GM04503 (cell line): Measurements from ENCODE around the gene RASSF5.

ENCODE experiments used
- DNase-seq: peaks from one replicate; pipeline ENCODE4 v3.0.0-alpha.2; 2012; ENCODE audit warnings: low read depth

The RASSF5 gene

GRCh38 chr1:206517784-206518183, 10.5 kb downstream of the RASSF5 start:
- no peak for DNase-seq

GRCh38 chr1:206518206-206518605, 10.9 kb downstream of the RASSF5 start:
- DNase-seq = no peak

GRCh38 chr1:206518743-206519142, 11.4 kb downstream of the RASSF5 start:
- no peak for DNase-seq

DNA sequence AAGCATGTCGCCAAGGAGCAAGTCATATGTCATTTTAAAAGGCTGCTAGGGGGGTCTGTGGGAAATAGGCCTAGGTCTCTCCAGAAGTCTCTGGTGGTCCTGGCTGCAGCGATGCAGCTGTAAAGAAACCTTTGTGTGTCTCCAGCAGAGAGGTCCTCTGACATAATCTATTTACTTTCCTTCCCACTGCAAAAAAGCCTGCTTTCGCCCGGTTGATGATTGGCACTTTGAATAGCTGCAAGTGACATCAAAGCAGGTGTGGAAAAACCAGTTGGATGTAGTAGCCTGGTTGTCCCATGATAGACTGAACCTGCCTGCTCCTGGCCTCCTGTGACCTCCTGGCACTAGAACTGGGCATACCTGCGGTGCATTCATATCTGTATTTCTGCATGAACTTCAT, 13.8 kb downstream of the RASSF5 start:
- DNase-seq = no peak

DNA sequence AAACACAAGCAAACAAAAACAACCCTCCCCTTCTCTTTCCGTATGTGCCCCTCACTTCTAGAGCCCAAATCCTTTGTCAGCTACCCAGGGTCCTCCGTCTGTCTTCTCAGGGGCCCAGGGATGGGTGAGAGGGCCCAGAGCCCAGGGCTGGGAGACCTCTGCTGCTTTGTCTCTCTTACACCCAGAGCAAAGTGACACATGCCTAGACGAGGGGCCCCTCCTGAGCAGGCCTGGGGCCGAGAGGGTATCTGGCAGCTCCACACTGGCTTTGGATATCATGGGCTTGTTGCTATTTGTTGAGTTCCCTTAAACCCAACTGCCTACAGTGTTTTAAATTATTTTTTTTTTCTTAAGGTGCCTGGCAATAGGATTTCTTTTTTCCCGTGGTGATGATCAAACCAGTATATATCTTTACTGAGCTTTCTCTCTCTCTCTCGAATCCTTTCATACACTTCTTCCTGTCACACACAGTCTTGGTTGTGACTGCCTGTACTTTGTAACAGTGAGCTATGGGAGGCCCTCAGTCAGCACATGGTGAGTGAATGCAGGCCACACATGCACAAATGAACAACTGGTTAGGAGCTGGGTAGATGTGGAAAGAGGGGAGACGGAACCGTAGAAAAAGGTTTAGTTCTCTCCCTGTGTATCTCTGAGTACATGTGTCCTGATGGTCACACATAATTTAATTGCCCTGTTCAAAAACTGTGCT, 14.5 kb downstream of the RASSF5 start:
- no peak for DNase-seq

- no peak for DNase-seq
Measured at GRCh38 chr1:206524739-206525364, 17.5 kb downstream of the RASSF5 start.

DNA sequence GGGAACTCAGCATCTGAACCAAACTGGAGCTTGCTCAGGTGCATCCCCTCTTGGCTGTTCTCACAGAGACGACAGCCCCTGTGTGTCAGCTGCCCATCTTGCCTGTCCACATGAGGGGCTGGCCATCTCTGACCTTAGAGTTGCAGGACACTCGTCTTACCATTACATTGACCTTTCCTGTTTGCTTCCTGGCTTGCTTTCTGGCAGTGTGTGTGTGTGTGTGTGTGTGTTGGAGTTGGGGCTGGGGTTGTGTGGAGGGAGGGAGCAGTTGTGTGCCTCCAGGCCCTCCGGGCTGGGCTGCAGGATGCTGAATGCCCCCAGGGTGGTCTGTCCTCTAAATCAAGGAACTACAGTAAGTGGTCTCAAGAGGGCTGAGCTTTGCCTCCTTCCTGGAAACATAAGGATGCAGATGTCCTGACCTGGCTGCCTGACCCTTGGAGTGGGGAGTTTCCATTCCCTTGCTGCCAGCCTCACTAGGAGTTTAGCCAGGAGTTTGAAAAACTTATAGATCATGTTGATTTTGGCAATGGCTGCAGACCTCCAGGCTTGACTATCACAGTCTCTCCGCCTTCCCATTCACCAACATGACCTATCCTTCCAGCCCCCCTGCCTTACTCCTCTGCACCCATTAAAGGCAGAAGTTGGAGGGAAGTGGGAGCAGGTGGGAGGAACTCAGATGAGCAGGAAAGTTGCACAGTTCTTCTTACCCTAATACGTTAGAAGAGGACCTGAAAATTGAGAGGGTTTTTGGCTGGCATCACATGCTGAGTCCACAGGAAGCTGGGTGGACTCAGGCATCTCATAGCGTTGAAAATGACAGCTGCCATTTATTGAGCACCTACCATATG, 19.0 kb downstream of the RASSF5 start:
- no peak for DNase-seq

DNA sequence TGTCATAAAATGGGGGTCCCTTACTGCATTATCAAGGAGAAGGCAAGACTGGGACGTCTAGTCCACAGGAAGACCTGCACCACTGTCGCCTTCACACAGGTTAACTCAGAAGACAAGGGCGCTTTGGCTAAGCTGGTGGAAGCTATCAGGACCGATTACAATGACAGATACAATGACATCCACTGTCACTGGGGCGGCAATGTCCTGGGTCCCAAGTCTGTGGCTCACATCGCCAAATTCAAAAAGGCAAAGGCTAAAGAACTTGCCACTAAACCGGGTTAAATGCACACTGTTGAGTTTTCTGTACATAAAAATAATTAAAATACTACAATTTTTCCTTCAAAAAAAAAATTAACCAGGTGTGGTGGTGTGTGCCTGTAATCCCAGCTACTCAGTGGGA, 22.1 kb downstream of the RASSF5 start:
- DNase-seq = no peak

GRCh38 chr1:206532368-206532767, 25.0 kb downstream of the RASSF5 start:
- no peak for DNase-seq

DNA sequence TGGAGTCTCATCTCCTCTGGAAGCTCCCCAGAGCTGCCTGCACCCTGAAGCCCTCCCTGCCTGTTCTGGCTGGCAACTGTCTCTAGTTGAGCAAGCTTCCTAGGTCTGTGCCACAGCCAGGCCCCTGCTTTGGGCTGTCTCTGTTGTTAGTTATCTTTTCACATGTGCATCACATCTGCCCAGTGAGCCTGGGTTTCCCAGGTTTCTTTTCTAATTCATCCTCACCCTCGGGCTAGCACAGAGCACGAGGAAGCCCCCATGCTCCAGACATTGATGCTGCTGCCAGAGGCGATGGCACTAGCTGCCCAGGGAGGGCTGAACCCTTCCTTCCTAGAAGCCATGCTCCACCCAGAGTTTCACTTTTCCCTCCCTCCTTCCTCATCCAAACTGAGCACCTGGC, 27.2 kb downstream of the RASSF5 start:
- no peak for DNase-seq

DNA sequence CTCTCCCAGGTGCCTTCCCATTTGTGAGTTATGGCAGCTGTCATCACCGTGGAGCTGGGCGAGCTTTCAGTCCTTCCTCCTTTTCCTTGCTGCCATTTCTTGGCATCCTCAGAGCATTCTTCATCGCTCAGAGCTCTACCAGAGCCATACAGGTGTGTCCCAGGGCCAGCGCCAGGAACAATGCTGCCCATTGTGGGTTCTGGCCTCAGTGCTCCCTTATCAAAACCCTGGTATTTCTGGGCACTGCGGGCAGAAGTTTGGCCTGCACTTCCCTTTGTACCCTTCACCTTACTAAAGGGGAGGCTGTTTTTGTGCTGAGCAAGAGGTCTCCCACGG, 28.5 kb downstream of the RASSF5 start:
- DNase-seq = no peak

- no peak for DNase-seq
Measured at GRCh38 chr1:206537141-206537540, 29.8 kb downstream of the RASSF5 start.

- no peak for DNase-seq
Measured at GRCh38 chr1:206538086-206538770, 30.9 kb downstream of the RASSF5 start.

DNA sequence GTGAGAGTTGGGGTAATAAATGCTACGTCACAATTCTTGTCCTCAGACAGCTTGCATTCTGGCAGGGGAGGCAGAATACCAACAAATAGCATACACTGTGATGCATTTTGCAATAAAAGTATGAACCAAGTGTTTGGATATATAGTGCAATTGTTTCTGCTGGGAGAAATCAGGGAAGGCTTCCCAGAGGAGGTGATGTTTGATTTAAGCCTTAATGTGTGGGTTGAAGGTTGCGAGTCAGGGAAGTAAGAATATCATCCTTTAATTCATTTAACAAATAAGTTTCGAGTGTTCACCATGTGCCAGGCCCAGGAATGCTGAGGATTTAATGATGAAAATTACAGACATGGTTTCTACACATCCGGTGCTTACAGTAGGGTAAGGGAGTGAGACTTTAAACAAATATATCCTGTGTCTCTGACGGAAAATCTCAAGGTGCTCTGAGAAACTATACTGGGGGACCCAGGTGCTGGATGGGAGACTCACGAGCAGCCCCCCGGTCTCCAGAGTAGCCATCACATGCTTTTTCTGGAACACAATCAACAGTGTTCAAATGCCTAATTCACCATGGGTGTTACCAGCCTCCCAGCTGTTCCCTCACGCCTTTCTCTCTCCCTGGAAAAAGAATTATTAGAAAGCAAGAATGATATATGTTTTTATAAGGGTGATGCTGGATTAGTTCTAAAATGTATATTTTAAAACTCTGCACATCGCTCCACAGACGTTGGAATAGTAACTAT, 31.7 kb downstream of the RASSF5 start:
- DNase-seq = no peak

GRCh38 chr1:206540044-206540780, 32.9 kb downstream of the RASSF5 start:
- DNase-seq = no peak

- no peak for DNase-seq
Measured at GRCh38 chr1:206541236-206541833, 34.0 kb downstream of the RASSF5 start.

GRCh38 chr1:206544562-206545257, 37.4 kb downstream of the RASSF5 start:
- no peak for DNase-seq

- no peak for DNase-seq
Measured at GRCh38 chr1:206545351-206545750, 38.0 kb downstream of the RASSF5 start.

DNA sequence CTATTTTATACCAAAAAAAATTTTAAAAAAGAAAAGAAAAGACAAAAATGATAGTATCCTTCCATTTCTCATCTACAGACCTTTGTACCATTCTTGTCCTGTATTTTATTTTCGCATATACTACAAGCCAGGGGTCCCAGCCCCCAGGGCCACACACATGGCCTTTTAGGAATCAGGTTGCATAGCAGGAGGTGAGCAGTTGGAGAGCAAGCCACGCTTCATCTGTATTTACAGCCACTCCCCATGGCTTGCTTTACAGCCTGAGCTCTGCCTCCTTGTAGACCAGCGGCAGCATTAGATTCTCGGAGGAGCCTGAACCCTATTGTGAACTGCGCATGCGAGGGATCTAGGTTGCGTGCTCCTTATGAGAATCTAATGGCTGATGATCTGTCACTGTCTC, 39.8 kb downstream of the RASSF5 start:
- no peak for DNase-seq

DNA sequence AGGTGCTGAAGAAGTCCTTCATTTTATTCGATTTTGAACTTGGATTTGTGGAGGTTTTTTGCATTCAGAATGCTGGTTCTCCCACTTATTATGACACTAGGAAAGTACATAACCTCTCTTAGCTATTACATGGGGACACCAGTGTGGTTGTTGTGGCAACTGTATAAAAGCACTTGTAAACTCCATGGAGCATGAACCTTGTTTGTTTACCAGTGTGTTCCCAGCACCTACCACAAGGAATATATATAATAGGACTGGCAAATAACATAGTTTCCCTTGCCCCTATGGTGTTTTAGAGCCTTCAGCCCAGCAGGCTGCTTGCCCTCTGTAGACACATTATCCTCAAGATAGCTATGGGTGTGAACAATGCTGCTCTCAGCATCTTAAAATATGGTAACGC, 43.1 kb downstream of the RASSF5 start:
- no peak for DNase-seq
